BLaER1 treated with 17β-estradiol and CSF1 and Interleukin-3, amounts not matched to agents 10 nM and 100 nM (cell line): ENCODE measurements around the gene ZNF497.
A peak's percentile ranks its signal among the peaks of the same experiment; 100 is the strongest.
"Not testable (repeated sequence)": the region's sequence is repeated elsewhere in the genome, so short reads cannot be mapped to it uniquely, and the experiment has no call there.

Experiments used
- H3K27ac ChIP-seq, 11 experiments: shearing (Covaris generic); formaldehyde crosslinking; 2 replicates each; pipeline ENCODE4 v1.8.1; 2022
- H3K27me3 ChIP-seq, 11 experiments: shearing (Covaris generic); formaldehyde crosslinking; 2 replicates each; pipeline ENCODE4 v1.8.1; 2022
- H3K36me3 ChIP-seq, 11 experiments: shearing (Covaris generic); formaldehyde crosslinking; 2 replicates each; pipeline ENCODE4 v1.8.1; 2022
- H3K4me1 ChIP-seq, 10 experiments: shearing (Covaris generic); formaldehyde crosslinking; 2 replicates each; pipeline ENCODE4 v1.8.1; 2022
- H3K4me2 ChIP-seq, 11 experiments: shearing (Covaris generic); formaldehyde crosslinking; 2 replicates each; pipeline ENCODE4 v1.8.1; 2022
- H3K4me3 ChIP-seq, 10 experiments: shearing (Covaris generic); formaldehyde crosslinking; 2 replicates each; pipeline ENCODE4 v1.8.1; 2022
- H3K9ac ChIP-seq, 11 experiments: shearing (Covaris generic); formaldehyde crosslinking; 2 replicates each; pipeline ENCODE4 v1.8.1; 2022
- H3K9me3 ChIP-seq, 11 experiments: shearing (Covaris generic); formaldehyde crosslinking; replicated peaks in 1 of 11; 2 replicates each; pipeline ENCODE4 v1.8.1; 2022
- H4K20me1 ChIP-seq, 11 experiments: shearing (Covaris generic); formaldehyde crosslinking; 2 replicates each; pipeline ENCODE4 v1.8.1; 2022
- Cebpa-rat ChIP-seq, 11 experiments: shearing (Covaris generic); IDR thresholded peaks; 2 replicates each; pipeline ENCODE4 v1.8.1; 2022

The ZNF497 gene

GRCh38 chr19:58362272-58362994 lies at the start of gene ZNF497:
ZNF497 (minus strand) TSS chr19:58362751; CDS start chr19:58357635, 5,116 bp downstream.
- TF ChIP-seq Cebpa-rat (IDR thresholded peaks at IDR 0.05), result no peak
- peaks cover 5 to 12% (median 8%) of the 10 kb centered on the region in 11 experiments for H3K27me3 ChIP-seq

GRCh38 chr19:58409010-58409790 lies 46.6 kb upstream of the ZNF497 start:
- Histone ChIP-seq H3K4me1 (peaks cover 24 to 28% (median 27%) of the 10 kb centered on the region in 10 experiments), H4K20me1 (peaks cover 0 to 18% (median 0%) of the 10 kb centered on the region in 11 experiments; a peak in 3 of 22 replicates), H3K9me3 (no peaks in the 10 kb centered on the region; a peak in 1 of 22 replicates), H3K27me3 (no peaks in the 10 kb centered on the region), H3K9ac (peak overlapping the region; percentile 77 to 91 (median 85)), H3K4me2 (peak overlapping the region; percentile 89 to 98 (median 93)), H3K4me3 (peak overlapping the region; percentile 84 to 98 (median 92)), H3K27ac (peak overlapping the region; percentile 36 to 92 (median 84); a peak in 21 of 22 replicates), H3K36me3 (peaks cover 0 to 30% (median 0%) of the 10 kb centered on the region in 11 experiments; a peak in 6 of 22 replicates)
- no peak for TF ChIP-seq Cebpa-rat (IDR thresholded peaks at IDR 0.05)

More at GRCh38 chr19:58362272-58362994, at the start of gene ZNF497:
- H3K9ac ChIP-seq, result peak within 1 kb of the TSS; percentile 79 to 93 (median 90)
- H3K4me3 ChIP-seq, result peak within 1 kb of the TSS; percentile 59 to 75 (median 68)
- peaks cover 33 to 77% (median 67%) of the 10 kb centered on the region in 10 experiments for H3K4me1 ChIP-seq
- no peaks in the 10 kb centered on the region; a peak in 1 of 22 replicates for H3K9me3 ChIP-seq
- H3K36me3 ChIP-seq, result peaks cover 0 to 8% (median 5%) of the 10 kb centered on the region in 11 experiments; a peak in 14 of 22 replicates
- peak within 1 kb of the TSS; percentile 83 to 94 (median 91) for H3K27ac ChIP-seq
- H3K4me2 ChIP-seq, result peak within 1 kb of the TSS; percentile 84 to 95 (median 87)
- peaks cover 0 to 7% (median 0%) of the 10 kb centered on the region in 11 experiments; a peak in 6 of 22 replicates for H4K20me1 ChIP-seq

GRCh38 chr19:58408152-58409009 lies 45.8 kb upstream of the ZNF497 start, which contains the start of gene ZNF584:
ZNF584 (plus strand) TSS chr19:58408649; CDS start chr19:58409148, 499 bp downstream.
- peak within 1 kb of the TSS; percentile 91 to 100 (median 97) for H3K4me2 ChIP-seq
- peak within 1 kb of the TSS; percentile 84 to 98 (median 92) for H3K4me3 ChIP-seq
- no peak for TF ChIP-seq Cebpa-rat (IDR thresholded peaks at IDR 0.05)
- H4K20me1 ChIP-seq, result peaks cover 0 to 17% (median 0%) of the 10 kb centered on the region in 11 experiments; a peak in 3 of 22 replicates
- H3K9ac ChIP-seq, result peak within 1 kb of the TSS; percentile 77 to 91 (median 85)
- no peaks in the 10 kb centered on the region; a peak in 1 of 22 replicates for H3K9me3 ChIP-seq
- peak within 1 kb of the TSS; percentile 75 to 92 (median 84) for H3K27ac ChIP-seq
- no peaks in the 10 kb centered on the region for H3K27me3 ChIP-seq
- H3K36me3 ChIP-seq, result peaks cover 0 to 23% (median 0%) of the 10 kb centered on the region in 11 experiments; a peak in 6 of 22 replicates
- H3K4me1 ChIP-seq, result peaks cover 24 to 28% (median 27%) of the 10 kb centered on the region in 10 experiments

GRCh38 chr19:58407658-58408151 lies 45.2 kb upstream of the ZNF497 start:
- Histone ChIP-seq H3K36me3 (peaks cover 0 to 18% (median 0%) of the 10 kb centered on the region in 11 experiments; a peak in 4 of 22 replicates), H3K27ac (peak overlapping the region; percentile 75 to 92 (median 84)), H3K9me3 (no peaks in the 10 kb centered on the region; a peak in 1 of 22 replicates), H3K4me1 (peaks cover 24 to 28% (median 27%) of the 10 kb centered on the region in 10 experiments), H3K27me3 (no peaks in the 10 kb centered on the region), H3K4me2 (peak overlapping the region; percentile 85 to 100 (median 97)), H4K20me1 (peaks cover 0 to 12% (median 0%) of the 10 kb centered on the region in 11 experiments; a peak in 3 of 22 replicates), H3K4me3 (peak overlapping the region; percentile 84 to 98 (median 92)), H3K9ac (peak overlapping the region; percentile 77 to 91 (median 85))
- TF ChIP-seq Cebpa-rat (IDR thresholded peaks at IDR 0.05), result no peak

- Histone ChIP-seq H3K27me3 (no peaks in the 10 kb centered on the region), H3K4me1 (peaks cover 27 to 35% (median 32%) of the 10 kb centered on the region in 10 experiments), H3K27ac (peak overlapping the region in 10 of 11 experiments; percentile 78 to 92 (median 84); a peak in 21 of 22 replicates), H3K36me3 (peaks cover 0 to 13% (median 0%) of the 10 kb centered on the region in 11 experiments; a peak in 4 of 22 replicates), H3K9ac (peak overlapping the region; percentile 77 to 91 (median 85)), H3K4me2 (peak overlapping the region; percentile 85 to 100 (median 97)), H3K4me3 (peak overlapping the region; percentile 84 to 98 (median 92)), H3K9me3 (no peaks in the 10 kb centered on the region; a peak in 1 of 22 replicates), H4K20me1 (peaks cover 0 to 12% (median 0%) of the 10 kb centered on the region in 11 experiments; a peak in 3 of 22 replicates)
- no peak for TF ChIP-seq Cebpa-rat (IDR thresholded peaks at IDR 0.05)
These were observed 44.5 kb upstream of the ZNF497 start for GRCh38 chr19:58406818-58407657.

- H3K9me3 ChIP-seq, H3K9ac ChIP-seq, H3K27me3 ChIP-seq, H3K27ac ChIP-seq, H4K20me1 ChIP-seq, H3K4me2 ChIP-seq, H3K36me3 ChIP-seq, H3K4me3 ChIP-seq: not testable (repeated sequence)
- H3K4me1 ChIP-seq, result peaks cover 26 to 38% (median 33%) of the 10 kb centered on the region in 10 experiments
These were observed 41.4 kb upstream of the ZNF497 start for GRCh38 chr19:58403920-58404478.
